DOHH2 (cell line): Measurements from ENCODE around the gene RARA.
"Not testable (repeated sequence)": the region's sequence is repeated elsewhere in the genome, so short reads cannot be mapped to it uniquely, and the experiment has no call there.

Experiments used
- CTCF ChIP-seq: fragments of 200-600 bp; sonication (generic); IDR thresholded peaks from one replicate; pipeline ENCODE4 v1.5.1; 2014; ENCODE audit warnings: antibody characterized with exemption, mild to moderate bottlenecking, low read depth, low read length; ENCODE audit not compliant: poor library complexity, severe bottlenecking
- EZH2phosphoT487 ChIP-seq: fragments of 200-600 bp; sonication (generic); IDR thresholded peaks from 2 replicates; pipeline ENCODE4 v1.6.1; 2017; ENCODE audit warnings: borderline replicate concordance, mild to moderate bottlenecking, antibody characterized with exemption, low read length, moderate library complexity, mixed read lengths

GRCh38 chr17:40304552-40304863 lies 4.5 kb upstream of the RARA start:
- not testable (repeated sequence) for TF ChIP-seq CTCF, EZH2phosphoT487
